ENCODE measurements around the gene DNAJC12.

DNA sequence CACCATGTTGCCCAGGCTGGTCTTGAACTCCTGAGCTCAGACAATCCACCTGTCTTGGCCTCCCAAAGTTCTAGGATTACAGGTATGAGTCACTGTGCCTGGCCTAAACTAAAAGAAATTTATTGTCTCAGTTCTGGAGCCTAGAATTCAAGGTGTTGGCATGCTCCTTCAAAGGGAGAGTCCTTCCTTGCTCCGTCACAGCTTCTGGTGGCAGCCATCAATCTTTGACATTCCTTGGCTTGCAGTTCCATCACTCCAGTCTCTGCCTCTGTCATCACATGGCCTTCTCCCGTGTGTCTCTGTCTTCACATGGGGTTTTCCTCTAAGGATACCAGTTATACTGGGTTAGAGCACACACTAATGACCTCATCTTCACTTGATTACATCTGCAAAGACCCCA is 55.5 kb downstream of the DNAJC12 start:
- TF ChIP-seq, protein P1, sequence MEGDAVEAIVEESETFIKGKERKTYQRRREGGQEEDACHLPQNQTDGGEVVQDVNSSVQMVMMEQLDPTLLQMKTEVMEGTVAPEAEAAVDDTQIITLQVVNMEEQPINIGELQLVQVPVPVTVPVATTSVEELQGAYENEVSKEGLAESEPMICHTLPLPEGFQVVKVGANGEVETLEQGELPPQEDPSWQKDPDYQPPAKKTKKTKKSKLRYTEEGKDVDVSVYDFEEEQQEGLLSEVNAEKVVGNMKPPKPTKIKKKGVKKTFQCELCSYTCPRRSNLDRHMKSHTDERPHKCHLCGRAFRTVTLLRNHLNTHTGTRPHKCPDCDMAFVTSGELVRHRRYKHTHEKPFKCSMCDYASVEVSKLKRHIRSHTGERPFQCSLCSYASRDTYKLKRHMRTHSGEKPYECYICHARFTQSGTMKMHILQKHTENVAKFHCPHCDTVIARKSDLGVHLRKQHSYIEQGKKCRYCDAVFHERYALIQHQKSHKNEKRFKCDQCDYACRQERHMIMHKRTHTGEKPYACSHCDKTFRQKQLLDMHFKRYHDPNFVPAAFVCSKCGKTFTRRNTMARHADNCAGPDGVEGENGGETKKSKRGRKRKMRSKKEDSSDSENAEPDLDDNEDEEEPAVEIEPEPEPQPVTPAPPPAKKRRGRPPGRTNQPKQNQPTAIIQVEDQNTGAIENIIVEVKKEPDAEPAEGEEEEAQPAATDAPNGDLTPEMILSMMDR (IDR thresholded peaks at IDR 0.05) = no peak
- TF ChIP-seq EZH2 (IDR thresholded peaks at IDR 0.05) = no peak
